HepG2 (cell line): Measurements from ENCODE around the gene CCDC177. TPM values are rescaled to one million over a fixed set of nuclear protein-coding genes. Genes with fewer than 3 reads are reported as not detected.

Source experiments
- ATAC-seq: fragments of 200-7000 bp; cut with Tn5 transposase; 3 replicates; pipeline ENCODE4 v1.9.1; 2020; ENCODE audit warnings: mild to moderate bottlenecking, moderate library complexity
- BruUV-seq: library from RNA; stranded (reverse); fragments of 400-500 nt; replicated peaks from 2 replicates; lab custom pipeline; 2021; lab: Mats Ljungman, UMichigan
- CTCF ChIA-PET: fragments of 300-600 bp; formaldehyde crosslinking; extraction: SDS; loops from one replicate; lab custom pipeline; 2021; ENCODE audit warnings: low total read pairs, inconsistent platforms, low intra/inter-chr PET ratio; lab: Yijun Ruan, JAX
- POLR2A ChIA-PET: fragments of 350-600 bp; sonication (Branson Sonifier 250); formaldehyde crosslinking; loops from one replicate; lab custom pipeline; 2020; ENCODE audit warnings: antibody characterized with exemption, inconsistent platforms; lab: Yijun Ruan, JAX
- DNase-seq: peaks from one replicate; pipeline ENCODE4 v3.0.0-alpha.2; 2015; ENCODE audit warnings: low spot score
- FAIRE-seq: peaks from 3 replicates; lab custom pipeline; 2011; peaks lifted over from hg19 to GRCh38; lab: Jason Lieb, UNC
- H2AFZ ChIP-seq: one replicate; pipeline ENCODE4 v1.6.1; 2011; ENCODE audit warnings: low read length, inconsistent platforms
- H3K27ac ChIP-seq: fragments of 300-600 bp; 3 replicates; pipeline ENCODE4 v1.8.0; 2011; ENCODE audit warnings: mixed run types, mild to moderate bottlenecking, mixed read lengths, low read length, inconsistent platforms; ENCODE audit not compliant: insufficient read depth; ENCODE audit errors: extremely low read length
- H3K27me3 ChIP-seq, 2 experiments: fragments of 200-600 bp in 1 of 2; 2 replicates in 1 of 2; 3 replicates in 1 of 2; pipeline versions ENCODE4 v1.6.0 to v1.8.0; 2011; ENCODE audit warnings: low read length in 2 of 2, mild to moderate bottlenecking in 2 of 2, moderate library complexity in 2 of 2, inconsistent platforms in 1 of 2; ENCODE audit not compliant: insufficient read depth in 2 of 2, control insufficient read depth in 1 of 2
- H3K36me3 ChIP-seq, 2 experiments: fragments of 200-600 bp in 1 of 2; replicated peaks in 1 of 2; 2 replicates in 1 of 2; 3 replicates in 1 of 2; pipeline versions ENCODE4 v1.5.1 to v1.8.0; 2011; ENCODE audit warnings: low read length in 2 of 2, inconsistent platforms in 1 of 2; ENCODE audit not compliant: insufficient read depth in 2 of 2, control insufficient read depth in 1 of 2
- H3K4me1 ChIP-seq: 2 replicates; pipeline ENCODE4 v1.5.1; 2012; ENCODE audit warnings: low read length, inconsistent platforms; ENCODE audit not compliant: insufficient read depth
- H3K4me2 ChIP-seq: 2 replicates; pipeline ENCODE4 v1.6.0; 2011; ENCODE audit warnings: low read depth, low read length, inconsistent platforms
- H3K4me3 ChIP-seq, 3 experiments: fragments of 200-600 bp in 1 of 3; sonication (generic), shearing (Covaris generic) in 1 of 3; replicated peaks in 1 of 3; 2 replicates each; pipeline ENCODE4 v1.5.1; 2011 to 2016; ENCODE audit warnings: low read length in 3 of 3, inconsistent platforms in 2 of 3, low read depth in 2 of 3, mild to moderate bottlenecking in 2 of 3, control low read depth in 1 of 3, mixed read lengths in 1 of 3; ENCODE audit not compliant: insufficient read depth in 1 of 3
- H3K79me2 ChIP-seq: one replicate; pipeline ENCODE4 v1.6.1; 2011; ENCODE audit warnings: low read length, inconsistent platforms; ENCODE audit not compliant: insufficient read depth
- H3K9ac ChIP-seq: 2 replicates; pipeline ENCODE4 v1.6.0; 2011; ENCODE audit warnings: mild to moderate bottlenecking, low read depth, low read length, inconsistent platforms; ENCODE audit not compliant: insufficient read depth
- H3K9me3 ChIP-seq: 2 replicates; pipeline ENCODE4 v1.5.1; 2012; ENCODE audit warnings: mild to moderate bottlenecking, low read length
- H4K20me1 ChIP-seq: 2 replicates; pipeline ENCODE4 v1.6.0; 2011; ENCODE audit warnings: inconsistent platforms, mild to moderate bottlenecking, low read length, moderate library complexity; ENCODE audit not compliant: insufficient read depth
- HNF1A ChIP-seq, 2 experiments: sonication (generic) in 1 of 2; formaldehyde crosslinking in 1 of 2; IDR thresholded peaks; 2 replicates each; pipeline versions ENCODE4 v1.4.0 to v1.6.1; 2016 to 2020; ENCODE audit warnings: borderline replicate concordance in 1 of 2, low read depth in 1 of 2, mild to moderate bottlenecking in 1 of 2, missing genetic modification reagents in 1 of 2
- MAFK ChIP-seq, 2 experiments: IDR thresholded peaks in 1 of 2; conservative IDR thresholded peaks in 1 of 2; 2 replicates each; pipeline ENCODE4 v1.6.1; 2011; ENCODE audit warnings: improper control_type of control experiment in 2 of 2, low read length in 2 of 2
- REXO4 ChIP-seq: sonication (generic); formaldehyde crosslinking; IDR thresholded peaks from 2 replicates; pipeline ENCODE4 v1.8.0; 2022; ENCODE audit warnings: missing genetic modification reagents, mild to moderate bottlenecking, borderline replicate concordance
- ZNF768 ChIP-seq: sonication (generic); formaldehyde crosslinking; IDR thresholded peaks from 2 replicates; pipeline ENCODE4 v1.4.0; 2020; ENCODE audit warnings: missing genetic modification reagents
- WGBS: methylation state at CpG from one replicate; pipeline ENCODE4 v1.1.6; 2017; ENCODE audit warnings: low lambda C conversion rate; 5-methylcytosine and 5-hydroxymethylcytosine counted together
- in situ Hi-C: cut with HindIII; loops from 2 replicates; pipeline ENCODE4 v1.10.0; 2017; ENCODE audit warnings: low pct_unique_long_range_greater_than_20kb; ENCODE audit not compliant: extremely low pct_ligation_motif_present
- intact Hi-C: fragments of 100-400 bp; cut with micrococcal nuclease; formaldehyde crosslinking; loops from one replicate; pipeline ENCODE4 v1.10.0; 2022; ENCODE audit not compliant: unreplicated experiment
- polyA plus RNA-seq, 8 experiments: library from polyadenylated mRNA; depleted of rRNA in 3 of 8; stranded (reverse) in 7 of 8; unstranded in 1 of 8; fragments of >200 nt; fragmentation: Illumina TruSeq in 4 of 8; extraction: Trizol in 4 of 8; gene quantifications; 2 replicates each; pipeline versions ENCODE4 v1.2.1 to v1.2.3, GENCODE V29; 2011 to 2016; ENCODE audit warnings: low read depth in 4 of 8, missing spikeins in 1 of 8, mixed read lengths in 1 of 8; ENCODE audit not compliant: insufficient read depth in 1 of 8
- total RNA-seq, 5 experiments: library from RNA; depleted of rRNA; stranded (reverse); fragments of >200 nt; fragmentation: Illumina TruSeq; extraction: Trizol; gene quantifications; 2 replicates each; pipeline ENCODE4 v1.2.3, GENCODE V29; 2016; ENCODE audit warnings: low read depth in 1 of 5

The CCDC177 gene
- total and polyA plus RNA-seq, 2 of the 13 experiments (the other 11 are each of a cell fraction or from before 2014, with no cell fraction given), result not detected

GRCh38 chr14:69616408-69616773, 41.7 kb upstream of the CCDC177 start:
- Histone ChIP-seq H3K4me2 (no peak overlapping the region), H3K27ac (no peak overlapping the region), H2AFZ (no peak overlapping the region), H3K9me3 (no peaks in the 10 kb centered on the region), H3K9ac (no peak overlapping the region)
- BruUV-seq, result no TSS peak
- ATAC-seq (no peak), FAIRE-seq (no peak)
- WGBS, result 96% methylated on average over 1 of the region's 1 CpG
- TF ChIP-seq HNF1A (IDR thresholded peaks at IDR 0.05; ENCODE audit: low read depth) (no peak), HNF1A (CRISPR knock-in tag; IDR thresholded peaks at IDR 0.05; ENCODE audit: borderline replicate concordance) (no peak), MAFK (conservative IDR thresholded peaks at IDR 0.05 in 1 of 2, IDR thresholded peaks at IDR 0.05 in 1 of 2; ENCODE audit: low read length in 2 of 2) (peak; percentile 50 to 51; a peak in 3 of 4 replicates), REXO4 (CRISPR knock-in tag) (no peak), ZNF768 (CRISPR knock-in tag) (no peak)
- TF ChIP-seq, all 625 proteins: peak for 1
- CTCF ChIA-PET, result no interaction called here
- H3K27me3 ChIP-seq, result no peaks in the 10 kb centered on the region; a peak in 1 of 5 replicates
- in situ Hi-C loops (no loop called here), intact Hi-C loops (no loop called here)
- no peak for DNase-seq
- peaks cover 50% of the 10 kb centered on the region for H3K79me2 ChIP-seq
- POLR2A ChIA-PET, result no interaction called here
- no peaks in the 10 kb centered on the region for H4K20me1 ChIP-seq
- H3K4me1 ChIP-seq, result peaks cover 46% of the 10 kb centered on the region
- no peaks in the 10 kb centered on the region; a peak in 1 of 5 replicates for H3K36me3 ChIP-seq
- no peak overlapping the region for H3K4me3 ChIP-seq
